Tibial nerve (tissue), 4 donors: ENCODE data around the gene KRT73. TPM values are rescaled to one million over a fixed set of nuclear protein-coding genes. Genes with fewer than 3 reads are reported as not detected.

Experiments used
- DNase-seq, 2 donors: peaks; one replicate each; pipeline ENCODE4 v3.0.0-alpha.2; 2019; ENCODE audit warnings: low spot score in 2 of 2
- H3K27ac ChIP-seq, 4 donors: fragments of 200-600 bp; sonication (generic) in 3 of 4; one replicate each; pipeline ENCODE4 v1.5.1; 2017 to 2019; ENCODE audit warnings: mild to moderate bottlenecking in 1 of 4
- H3K27me3 ChIP-seq, 2 donors: fragments of 200-600 bp; sonication (generic) in 1 of 2; one replicate each; pipeline versions ENCODE4 v1.5.1 to v1.6.0; 2017 to 2019
- H3K36me3 ChIP-seq, 3 donors: fragments of 200-600 bp; sonication (generic); one replicate each; pipeline ENCODE4 v1.5.1; 2018 to 2019
- H3K4me1 ChIP-seq, 4 donors: fragments of 200-600 bp; sonication (generic) in 3 of 4; one replicate each; pipeline ENCODE4 v1.5.1; 2017 to 2019
- H3K4me3 ChIP-seq, 4 donors: fragments of 200-600 bp; sonication (generic) in 3 of 4; one replicate each; pipeline ENCODE4 v1.5.1; 2017 to 2019; ENCODE audit warnings: mild to moderate bottlenecking in 1 of 4, moderate library complexity in 1 of 4
- H3K9me3 ChIP-seq, 4 donors: fragments of 200-600 bp; sonication (generic) in 3 of 4; one replicate each; pipeline ENCODE4 v1.5.1; 2017 to 2019
- EP300 ChIP-seq, 2 donors: sonication (generic); formaldehyde crosslinking; IDR thresholded peaks; one replicate each; pipeline ENCODE4 v1.6.1; 2017; ENCODE audit warnings: antibody characterized with exemption in 2 of 2, mild to moderate bottlenecking in 1 of 2
- POLR2A ChIP-seq, 2 donors: fragments of 450-650 bp; IDR thresholded peaks; one replicate each; pipeline ENCODE4 v1.6.1; 2017; ENCODE audit warnings: antibody characterized with exemption in 2 of 2, mild to moderate bottlenecking in 2 of 2, moderate library complexity in 2 of 2
- WGBS, 2 donors: methylation state at CpG; one replicate each; pipeline ENCODE4 v1.1.5; 2018; 5-methylcytosine and 5-hydroxymethylcytosine counted together
- total RNA-seq, 4 donors: library from RNA; depleted of rRNA; stranded (reverse); fragments of >200 nt; gene quantifications; one replicate each; pipeline ENCODE4 v1.1.0, GENCODE V29; 2016
- TF ChIP-seq, protein P1 (sequence below), 5 experiments: fragments of 200-600 bp in 3 of 5; fragments of 450-650 bp in 2 of 5; sonication (generic) in 3 of 5; IDR thresholded peaks; one replicate each; pipeline ENCODE4 v1.5.1; 2016 to 2019; ENCODE audit warnings: antibody characterized with exemption in 5 of 5, mild to moderate bottlenecking in 3 of 5, moderate library complexity in 2 of 5

KRT73 gene
- total RNA-seq, 4 donors from 2014 or later: not detected

DNA sequence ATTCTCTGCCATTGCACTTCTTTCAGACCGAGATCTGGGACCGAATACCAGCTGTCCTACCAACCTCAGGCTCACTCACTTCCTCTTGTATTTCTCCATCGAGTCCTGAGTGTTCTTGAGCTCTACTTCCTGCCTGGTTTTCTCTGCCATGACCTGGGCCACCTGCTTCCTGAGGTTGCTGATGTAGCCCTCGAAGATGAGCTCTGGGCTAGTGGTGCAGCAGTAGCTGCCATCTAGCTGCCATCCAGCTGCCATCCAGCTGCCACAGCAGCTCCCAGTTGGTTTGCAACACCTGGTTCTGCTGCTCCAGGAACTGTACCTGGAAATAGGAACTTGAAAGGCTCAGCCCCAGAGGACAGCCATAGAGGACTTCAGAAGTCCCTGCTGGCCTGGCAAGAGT is 15.0 kb upstream of the KRT73 start:
- Histone ChIP-seq H3K4me3 (no peak overlapping the region), H3K9me3 (no peaks in the 10 kb centered on the region), H3K4me1 (no peaks in the 10 kb centered on the region), H3K27me3 (no peaks in the 10 kb centered on the region), H3K27ac (no peak overlapping the region), H3K36me3 (no peaks in the 10 kb centered on the region)
- no peak for DNase-seq
- WGBS, 2 donors: 59 to 69% methylated on average over 4 of the region's 4 CpGs
- TF ChIP-seq POLR2A (IDR thresholded peaks at IDR 0.05) (no peak), EP300 (IDR thresholded peaks at IDR 0.05) (no peak)
- TF ChIP-seq, protein P1, sequence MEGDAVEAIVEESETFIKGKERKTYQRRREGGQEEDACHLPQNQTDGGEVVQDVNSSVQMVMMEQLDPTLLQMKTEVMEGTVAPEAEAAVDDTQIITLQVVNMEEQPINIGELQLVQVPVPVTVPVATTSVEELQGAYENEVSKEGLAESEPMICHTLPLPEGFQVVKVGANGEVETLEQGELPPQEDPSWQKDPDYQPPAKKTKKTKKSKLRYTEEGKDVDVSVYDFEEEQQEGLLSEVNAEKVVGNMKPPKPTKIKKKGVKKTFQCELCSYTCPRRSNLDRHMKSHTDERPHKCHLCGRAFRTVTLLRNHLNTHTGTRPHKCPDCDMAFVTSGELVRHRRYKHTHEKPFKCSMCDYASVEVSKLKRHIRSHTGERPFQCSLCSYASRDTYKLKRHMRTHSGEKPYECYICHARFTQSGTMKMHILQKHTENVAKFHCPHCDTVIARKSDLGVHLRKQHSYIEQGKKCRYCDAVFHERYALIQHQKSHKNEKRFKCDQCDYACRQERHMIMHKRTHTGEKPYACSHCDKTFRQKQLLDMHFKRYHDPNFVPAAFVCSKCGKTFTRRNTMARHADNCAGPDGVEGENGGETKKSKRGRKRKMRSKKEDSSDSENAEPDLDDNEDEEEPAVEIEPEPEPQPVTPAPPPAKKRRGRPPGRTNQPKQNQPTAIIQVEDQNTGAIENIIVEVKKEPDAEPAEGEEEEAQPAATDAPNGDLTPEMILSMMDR (IDR thresholded peaks at IDR 0.05): no peak

DNA sequence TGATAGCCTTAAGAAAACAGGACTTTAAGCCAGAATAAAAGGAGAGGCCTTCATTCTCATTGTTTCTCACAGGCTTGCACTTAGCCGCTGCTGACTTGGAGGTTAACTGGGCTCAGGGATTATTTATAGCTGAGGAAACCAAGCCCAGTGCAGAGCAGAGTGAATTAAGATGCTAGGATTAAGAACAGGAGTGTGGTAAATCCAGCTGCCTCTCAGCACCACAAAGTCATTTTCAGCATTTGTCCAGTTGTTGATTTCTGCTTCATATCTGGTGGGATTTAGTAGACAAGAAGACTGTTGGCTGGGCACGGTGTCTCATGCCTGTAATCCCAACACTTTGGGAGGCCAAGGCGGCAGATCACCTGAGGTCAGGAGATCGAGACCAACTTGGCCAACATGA is 14.3 kb upstream of the KRT73 start:
- no peak overlapping the region for H3K27ac ChIP-seq
- TF ChIP-seq POLR2A (IDR thresholded peaks at IDR 0.05) (no peak), EP300 (IDR thresholded peaks at IDR 0.05) (no peak)
- TF ChIP-seq, protein P1 (IDR thresholded peaks at IDR 0.05): no peak
- no peaks in the 10 kb centered on the region for H3K36me3 ChIP-seq
- no peak for DNase-seq
- H3K27me3 ChIP-seq: no peaks in the 10 kb centered on the region
- H3K4me1 ChIP-seq: no peaks in the 10 kb centered on the region
- H3K9me3 ChIP-seq: no peaks in the 10 kb centered on the region
- no peak overlapping the region for H3K4me3 ChIP-seq
- 77 to 80% methylated on average over 4 of the region's 4 CpGs for WGBS, 2 donors

DNA sequence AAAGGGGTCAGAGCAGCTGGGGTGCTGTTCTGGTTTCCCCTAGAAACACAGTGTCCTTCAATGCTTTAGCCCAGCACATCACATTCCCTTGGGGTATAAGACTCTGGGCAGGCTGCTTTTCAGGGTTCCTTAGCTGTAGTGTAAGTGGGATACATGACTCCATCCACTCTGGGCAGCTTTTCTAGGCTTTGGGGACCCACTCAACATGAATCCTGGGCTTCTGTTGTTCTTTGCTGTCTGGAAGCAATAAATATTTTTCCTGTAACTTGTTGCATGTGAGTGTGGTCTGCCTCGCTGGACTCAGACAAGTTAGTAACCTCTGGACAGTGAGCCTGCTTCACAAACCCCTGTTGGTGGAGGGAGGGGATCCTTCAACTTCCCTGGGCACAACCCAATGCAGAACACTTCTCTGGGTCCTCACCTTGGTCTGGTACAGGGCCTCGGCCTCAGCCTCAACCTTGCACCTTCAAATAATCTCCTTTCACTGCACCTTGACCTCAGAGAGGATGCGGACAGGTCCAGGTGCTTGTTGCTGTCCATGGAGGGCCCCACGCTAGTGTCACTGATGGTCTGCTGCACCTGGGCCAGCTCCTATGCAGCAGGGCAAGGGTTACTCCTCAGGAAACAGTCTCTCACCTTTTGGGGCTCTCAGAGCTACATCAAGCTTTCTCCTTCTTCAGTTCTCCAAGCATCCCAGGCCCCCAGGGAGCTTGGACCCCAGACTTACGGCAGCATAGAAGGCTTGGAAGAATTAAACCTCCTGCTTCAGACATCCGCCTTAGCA is 13.5 kb upstream of the KRT73 start:
- H3K4me1 ChIP-seq: no peaks in the 10 kb centered on the region
- 82 to 88% methylated on average over 6 of the region's 6 CpGs for WGBS, 2 donors

DNA sequence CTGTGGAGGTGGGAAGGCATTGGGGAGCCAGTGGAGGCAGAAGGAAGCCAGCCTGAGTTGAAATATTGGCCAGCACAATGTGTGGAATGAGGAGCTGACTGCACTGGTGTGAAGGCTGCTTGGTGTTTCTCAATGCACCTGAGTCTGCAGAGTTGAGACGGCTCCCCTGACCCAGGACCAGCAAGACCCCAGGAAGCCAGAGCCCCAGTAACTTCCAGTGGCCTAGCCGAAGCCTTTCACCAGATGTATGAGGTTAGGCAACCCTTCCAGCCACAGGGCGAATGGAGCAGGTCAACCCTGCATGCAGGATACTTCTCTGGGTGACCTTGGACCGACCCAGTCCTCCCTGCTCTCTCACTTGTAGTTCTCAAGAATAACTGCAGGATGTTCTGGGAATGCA is 12.9 kb upstream of the KRT73 start:
- no peaks in the 10 kb centered on the region for H3K9me3 ChIP-seq
- H3K4me3 ChIP-seq: no peak overlapping the region
- DNase-seq: no peak
- no peak overlapping the region for H3K27ac ChIP-seq
- H3K4me1 ChIP-seq: no peaks in the 10 kb centered on the region
- no peaks in the 10 kb centered on the region for H3K27me3 ChIP-seq
- TF ChIP-seq, protein P1 (IDR thresholded peaks at IDR 0.05): no peak
- TF ChIP-seq EP300 (IDR thresholded peaks at IDR 0.05) (no peak), POLR2A (IDR thresholded peaks at IDR 0.05) (no peak)
- WGBS, 2 donors: 47 to 65% methylated on average over 3 to 4 of the region's 4 CpGs
- H3K36me3 ChIP-seq: no peaks in the 10 kb centered on the region

More for the DNA sequence above, 13.5 kb upstream of the KRT73 start:
- no peak overlapping the region for H3K4me3 ChIP-seq
- DNase-seq: no peak
- no peak overlapping the region for H3K27ac ChIP-seq
- H3K27me3 ChIP-seq: no peaks in the 10 kb centered on the region
- no peaks in the 10 kb centered on the region for H3K36me3 ChIP-seq
- no peaks in the 10 kb centered on the region for H3K9me3 ChIP-seq
- TF ChIP-seq POLR2A (IDR thresholded peaks at IDR 0.05) (no peak), EP300 (IDR thresholded peaks at IDR 0.05) (no peak)
- TF ChIP-seq, protein P1 (IDR thresholded peaks at IDR 0.05): no peak

DNA sequence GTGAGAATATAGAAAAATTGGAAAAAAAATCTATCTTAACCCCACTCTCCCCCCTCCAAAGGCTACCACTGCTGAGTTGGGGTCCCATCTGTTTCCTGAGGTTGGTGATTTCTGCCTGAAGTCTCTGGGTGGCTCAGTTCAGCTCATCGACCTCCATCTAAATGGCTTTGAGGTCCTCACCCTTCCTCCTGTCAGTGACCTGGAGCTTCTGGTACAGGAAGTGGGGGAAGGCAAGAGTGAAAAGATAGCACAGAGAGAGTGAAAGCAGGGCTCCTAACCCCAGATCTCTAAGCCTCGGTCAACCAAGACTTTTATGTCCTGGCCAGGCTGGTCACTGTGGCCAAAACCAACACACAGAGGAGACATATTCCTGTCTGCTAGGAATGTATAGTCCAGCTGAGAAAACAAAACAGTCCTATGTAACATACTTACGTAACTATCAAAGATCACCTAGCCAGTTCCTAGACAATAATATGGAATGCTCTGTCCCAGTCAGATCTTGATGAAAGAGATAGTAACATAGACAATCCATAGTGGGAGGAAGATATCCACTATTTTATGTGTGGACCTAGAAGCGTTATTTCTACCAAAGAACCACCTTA is 12.3 kb upstream of the KRT73 start:
- TF ChIP-seq, protein P1 (IDR thresholded peaks at IDR 0.05): no peak
- no peak for TF ChIP-seq EP300 (IDR thresholded peaks at IDR 0.05)
- TF ChIP-seq POLR2A (IDR thresholded peaks at IDR 0.05): no peak
- H3K27me3 ChIP-seq: no peaks in the 10 kb centered on the region
- DNase-seq: no peak
- no peaks in the 10 kb centered on the region for H3K9me3 ChIP-seq
- WGBS, 2 donors: 54 to 66% methylated on average over 4 of the region's 4 CpGs
- no peaks in the 10 kb centered on the region for H3K4me1 ChIP-seq
- H3K4me3 ChIP-seq: no peak overlapping the region
- H3K27ac ChIP-seq: no peak overlapping the region
- H3K36me3 ChIP-seq: no peaks in the 10 kb centered on the region
